ENCODE results near the gene B4GALT2. TPM values are rescaled to one million over a fixed set of nuclear protein-coding genes. Genes with fewer than 3 reads are reported as not detected.

Gene B4GALT2
- total and polyA plus RNA-seq, 8 donors: 33.2 to 58.9 (median 43.5) TPM

- no peak for TF ChIP-seq CTCF (IDR thresholded peaks at IDR 0.05)
- Histone ChIP-seq H3K9me3 (no peaks in the 10 kb centered on the region), H3K4me3 (peak overlapping the region; percentile 43 to 63), H3K27me3 (no peaks in the 10 kb centered on the region), H3K27ac (peak overlapping the region; percentile 17 to 70), H3K4me1 (peaks cover 32 to 71% of the 10 kb centered on the region in 2 donors), H3K36me3 (peaks cover 5 to 36% of the 10 kb centered on the region in 2 donors)
- intact Hi-C loops (cut with DNase I): no loop called here
- peak; percentile 13 for ATAC-seq
- peak in 1 of 4 donors; percentile 43 for DNase-seq
Measured at GRCh38 chr1:43980255-43981134, 1.5 kb downstream of the B4GALT2 start.

- Histone ChIP-seq H3K36me3 (peaks cover 5 to 38% of the 10 kb centered on the region in 2 donors), H3K27ac (no peak overlapping the region), H3K9me3 (no peaks in the 10 kb centered on the region), H3K27me3 (no peaks in the 10 kb centered on the region), H3K4me3 (peak overlapping the region in 1 of 2 donors; percentile 63), H3K4me1 (peaks cover 26 to 65% of the 10 kb centered on the region in 2 donors)
- ATAC-seq (no peak), DNase-seq (peak in 1 of 4 donors; percentile 78)
- TF ChIP-seq CTCF (IDR thresholded peaks at IDR 0.05): no peak
- intact Hi-C loops (cut with DNase I): no loop called here
Measured at GRCh38 chr1:43981135-43981491, 2.1 kb downstream of the B4GALT2 start.

GRCh38 chr1:43981636-43982035, 2.6 kb downstream of the B4GALT2 start:
- H3K9me3 ChIP-seq: no peaks in the 10 kb centered on the region
- H3K36me3 ChIP-seq: peaks cover 2 to 33% of the 10 kb centered on the region in 2 donors
- H3K27me3 ChIP-seq: no peaks in the 10 kb centered on the region
- no peak for TF ChIP-seq CTCF (IDR thresholded peaks at IDR 0.05)
- intact Hi-C loops (cut with DNase I): no loop called here
- ATAC-seq (no peak), DNase-seq (peak in 1 of 4 donors; percentile 59)
- no peak overlapping the region for H3K27ac ChIP-seq
- peaks cover 21 to 60% of the 10 kb centered on the region in 2 donors for H3K4me1 ChIP-seq
- H3K4me3 ChIP-seq: no peak overlapping the region

- peaks cover 15 to 54% of the 10 kb centered on the region in 2 donors for H3K4me1 ChIP-seq
- ATAC-seq (no peak), DNase-seq (no peak)
- H3K27me3 ChIP-seq: no peaks in the 10 kb centered on the region
- H3K4me3 ChIP-seq: no peak overlapping the region
- intact Hi-C loops (cut with DNase I): no loop called here
- H3K36me3 ChIP-seq: peaks cover 0 to 27% of the 10 kb centered on the region in 2 donors
- TF ChIP-seq CTCF (IDR thresholded peaks at IDR 0.05): no peak
- H3K27ac ChIP-seq: no peak overlapping the region
- H3K9me3 ChIP-seq: no peaks in the 10 kb centered on the region
Measured at GRCh38 chr1:43982241-43982640, 3.2 kb downstream of the B4GALT2 start.

- TF ChIP-seq CTCF (IDR thresholded peaks at IDR 0.05): no peak
- Histone ChIP-seq H3K27ac (no peak overlapping the region), H3K4me3 (no peak overlapping the region), H3K9me3 (no peaks in the 10 kb centered on the region), H3K4me1 (peaks cover 15 to 48% of the 10 kb centered on the region in 2 donors), H3K36me3 (peaks cover 0 to 21% of the 10 kb centered on the region in 2 donors), H3K27me3 (no peaks in the 10 kb centered on the region)
- ATAC-seq (no peak), DNase-seq (peak in 1 of 4 donors; percentile 80)
- intact Hi-C loops (cut with DNase I): no loop called here
Measured at GRCh38 chr1:43982808-43983207, 3.8 kb downstream of the B4GALT2 start.
